HEK293 (cell line): ENCODE results near the gene C19orf73.
A peak's percentile ranks its signal among the peaks of the same experiment; 100 is the strongest.

Experiments used
- GLIS1 ChIP-seq: fragments of 450-650 bp; formaldehyde crosslinking; IDR thresholded peaks from 2 replicates; pipeline ENCODE4 v1.5.1; 2016; ENCODE audit warnings: missing biosample characterization, missing genetic modification characterization
- GLIS2 ChIP-seq: fragments of 450-650 bp; formaldehyde crosslinking; IDR thresholded peaks from 2 replicates; pipeline ENCODE4 v1.5.1; 2016; ENCODE audit warnings: missing biosample characterization, missing genetic modification characterization
- HOXC10 ChIP-seq: sonication (generic); formaldehyde crosslinking; IDR thresholded peaks from 2 replicates; pipeline ENCODE4 v1.8.1; 2023; ENCODE audit warnings: mild to moderate bottlenecking, missing genetic modification reagents
- HOXD13 ChIP-seq: sonication (generic); formaldehyde crosslinking; IDR thresholded peaks from 2 replicates; pipeline ENCODE4 v1.8.0; 2022; ENCODE audit warnings: missing genetic modification reagents, borderline replicate concordance
- PATZ1 ChIP-seq: fragments of 450-650 bp; formaldehyde crosslinking; IDR thresholded peaks from 2 replicates; pipeline ENCODE4 v1.5.1; 2016; ENCODE audit warnings: missing biosample characterization, missing genetic modification characterization
- REPIN1 ChIP-seq: fragments of 450-650 bp; formaldehyde crosslinking; IDR thresholded peaks from 2 replicates; pipeline ENCODE4 v1.5.1; 2017; ENCODE audit warnings: missing biosample characterization, missing genetic modification characterization, low read depth
- SETDB1 ChIP-seq: IDR thresholded peaks from one replicate; pipeline ENCODE4 v1.6.1; 2017; ENCODE audit warnings: mild to moderate bottlenecking, low read length, moderate library complexity, mixed read lengths; ENCODE audit not compliant: insufficient read length
- SP3 ChIP-seq: fragments of 450-650 bp; formaldehyde crosslinking; IDR thresholded peaks from 2 replicates; pipeline ENCODE4 v1.5.1; 2016; ENCODE audit warnings: missing biosample characterization, missing genetic modification characterization
- SP7 ChIP-seq: fragments of 450-650 bp; formaldehyde crosslinking; IDR thresholded peaks from 2 replicates; pipeline ENCODE4 v1.5.1; 2016; ENCODE audit warnings: missing biosample characterization, missing genetic modification characterization
- ZBTB17 ChIP-seq: fragments of 450-650 bp; formaldehyde crosslinking; IDR thresholded peaks from 2 replicates; pipeline ENCODE4 v1.5.1; 2016; ENCODE audit warnings: missing biosample characterization, missing genetic modification characterization
- ZFP3 ChIP-seq: fragments of 450-650 bp; formaldehyde crosslinking; IDR thresholded peaks from 2 replicates; pipeline ENCODE4 v1.5.1; 2016; ENCODE audit warnings: low read depth, missing biosample characterization, missing genetic modification characterization
- ZNF112 ChIP-seq: fragments of 450-650 bp; formaldehyde crosslinking; IDR thresholded peaks from 2 replicates; pipeline ENCODE4 v1.5.0; 2017; ENCODE audit warnings: missing biosample characterization, missing genetic modification characterization
- ZNF121 ChIP-seq: fragments of 450-650 bp; formaldehyde crosslinking; IDR thresholded peaks from 2 replicates; pipeline ENCODE4 v1.5.1; 2016; ENCODE audit warnings: missing biosample characterization, missing genetic modification characterization
- ZNF148 ChIP-seq: fragments of 450-650 bp; formaldehyde crosslinking; IDR thresholded peaks from 2 replicates; pipeline ENCODE4 v1.5.0; 2017; ENCODE audit warnings: missing biosample characterization, missing genetic modification characterization, borderline replicate concordance
- ZNF169 ChIP-seq: fragments of 450-650 bp; formaldehyde crosslinking; IDR thresholded peaks from 2 replicates; pipeline ENCODE4 v1.5.1; 2016; ENCODE audit warnings: missing biosample characterization, missing genetic modification characterization
- ZNF174 ChIP-seq: fragments of 450-650 bp; formaldehyde crosslinking; IDR thresholded peaks from 2 replicates; pipeline ENCODE4 v1.5.0; 2017; ENCODE audit warnings: missing biosample characterization, mild to moderate bottlenecking, missing genetic modification characterization
- ZNF2 ChIP-seq: fragments of 450-650 bp; formaldehyde crosslinking; IDR thresholded peaks from 2 replicates; pipeline ENCODE4 v1.5.1; 2016; ENCODE audit warnings: missing biosample characterization, missing genetic modification characterization
- ZNF335 ChIP-seq: fragments of 450-650 bp; formaldehyde crosslinking; conservative IDR thresholded peaks from 2 replicates; pipeline ENCODE4 v1.5.1; 2016; ENCODE audit warnings: missing biosample characterization, missing genetic modification characterization
- ZNF404 ChIP-seq: fragments of 450-650 bp; formaldehyde crosslinking; IDR thresholded peaks from 2 replicates; pipeline ENCODE4 v1.5.1; 2017; ENCODE audit warnings: missing biosample characterization, missing genetic modification characterization
- ZNF514 ChIP-seq: fragments of 450-650 bp; formaldehyde crosslinking; IDR thresholded peaks from 2 replicates; pipeline ENCODE4 v1.5.1; 2016; ENCODE audit warnings: missing biosample characterization, missing genetic modification characterization
- ZNF530 ChIP-seq: fragments of 450-650 bp; formaldehyde crosslinking; IDR thresholded peaks from 2 replicates; pipeline ENCODE4 v1.5.1; 2016; ENCODE audit warnings: low read depth, missing biosample characterization, missing genetic modification characterization
- ZNF610 ChIP-seq: fragments of 450-650 bp; formaldehyde crosslinking; IDR thresholded peaks from 2 replicates; pipeline ENCODE4 v1.5.1; 2016; ENCODE audit warnings: missing biosample characterization, missing genetic modification characterization, borderline replicate concordance
- ZNF623 ChIP-seq: fragments of 450-650 bp; formaldehyde crosslinking; IDR thresholded peaks from 2 replicates; pipeline ENCODE4 v1.5.1; 2016; ENCODE audit warnings: missing biosample characterization, missing genetic modification characterization
- ZNF624 ChIP-seq: fragments of 450-650 bp; formaldehyde crosslinking; IDR thresholded peaks from 2 replicates; pipeline ENCODE4 v1.5.1; 2017; ENCODE audit warnings: missing biosample characterization, missing genetic modification characterization
- ZNF639 ChIP-seq: fragments of 450-650 bp; formaldehyde crosslinking; IDR thresholded peaks from 2 replicates; pipeline ENCODE4 v1.5.1; 2016; ENCODE audit warnings: missing biosample characterization, missing genetic modification characterization
- ZNF692 ChIP-seq: fragments of 450-650 bp; formaldehyde crosslinking; IDR thresholded peaks from 2 replicates; pipeline ENCODE4 v1.5.1; 2016; ENCODE audit warnings: missing biosample characterization, missing genetic modification characterization
- ZSCAN4 ChIP-seq: fragments of 450-650 bp; formaldehyde crosslinking; IDR thresholded peaks from 2 replicates; pipeline ENCODE4 v1.5.1; 2017; ENCODE audit warnings: missing biosample characterization, missing genetic modification characterization
- TF ChIP-seq, protein P1 (sequence below): fragments of 450-650 bp; formaldehyde crosslinking; IDR thresholded peaks from 2 replicates; pipeline ENCODE4 v1.5.1; 2016; ENCODE audit warnings: missing biosample characterization, missing genetic modification characterization
- TF ChIP-seq, protein P2 (sequence below): fragments of 450-650 bp; formaldehyde crosslinking; IDR thresholded peaks from 2 replicates; pipeline ENCODE4 v1.5.1; 2016; ENCODE audit warnings: missing biosample characterization, missing genetic modification characterization

Gene C19orf73

GRCh38 chr19:49142866-49143335, 24.0 kb upstream of the C19orf73 start (continued):
- TF ChIP-seq ZNF610 (tag by site-specific recombination), result no peak
- no peak for TF ChIP-seq HOXD13
- no peak for TF ChIP-seq ZNF624 (tag by site-specific recombination)
- peak; percentile 63 for TF ChIP-seq GLIS1
- TF ChIP-seq GLIS2 (tag by site-specific recombination), result peak; percentile 91
- peak; percentile 59 for TF ChIP-seq PATZ1 (tag by site-specific recombination)
- no peak for TF ChIP-seq ZNF335
- TF ChIP-seq ZBTB17, result peak; percentile 46; the same call in 1 of the 2 replicates
- TF ChIP-seq ZNF2 (tag by site-specific recombination), result no peak
- no peak for TF ChIP-seq ZNF404
- no peak for TF ChIP-seq ZSCAN4
- TF ChIP-seq, protein P1, sequence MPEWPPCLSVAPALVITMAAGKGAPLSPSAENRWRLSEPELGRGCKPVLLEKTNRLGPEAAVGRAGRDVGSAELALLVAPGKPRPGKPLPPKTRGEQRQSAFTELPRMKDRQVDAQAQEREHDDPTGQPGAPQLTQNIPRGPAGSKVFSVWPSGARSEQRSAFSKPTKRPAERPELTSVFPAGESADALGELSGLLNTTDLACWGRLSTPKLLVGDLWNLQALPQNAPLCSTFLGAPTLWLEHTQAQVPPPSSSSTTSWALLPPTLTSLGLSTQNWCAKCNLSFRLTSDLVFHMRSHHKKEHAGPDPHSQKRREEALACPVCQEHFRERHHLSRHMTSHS (tag by site-specific recombination), result no peak
- TF ChIP-seq REPIN1 (tag by site-specific recombination), result no peak
- TF ChIP-seq SETDB1, result no peak
- no peak for TF ChIP-seq ZNF121
- TF ChIP-seq ZNF112, result no peak
- TF ChIP-seq SP3 (tag by site-specific recombination), result peak; percentile 22; the same call in 1 of the 2 replicates
- TF ChIP-seq ZNF530, result no peak
- TF ChIP-seq, protein P2, sequence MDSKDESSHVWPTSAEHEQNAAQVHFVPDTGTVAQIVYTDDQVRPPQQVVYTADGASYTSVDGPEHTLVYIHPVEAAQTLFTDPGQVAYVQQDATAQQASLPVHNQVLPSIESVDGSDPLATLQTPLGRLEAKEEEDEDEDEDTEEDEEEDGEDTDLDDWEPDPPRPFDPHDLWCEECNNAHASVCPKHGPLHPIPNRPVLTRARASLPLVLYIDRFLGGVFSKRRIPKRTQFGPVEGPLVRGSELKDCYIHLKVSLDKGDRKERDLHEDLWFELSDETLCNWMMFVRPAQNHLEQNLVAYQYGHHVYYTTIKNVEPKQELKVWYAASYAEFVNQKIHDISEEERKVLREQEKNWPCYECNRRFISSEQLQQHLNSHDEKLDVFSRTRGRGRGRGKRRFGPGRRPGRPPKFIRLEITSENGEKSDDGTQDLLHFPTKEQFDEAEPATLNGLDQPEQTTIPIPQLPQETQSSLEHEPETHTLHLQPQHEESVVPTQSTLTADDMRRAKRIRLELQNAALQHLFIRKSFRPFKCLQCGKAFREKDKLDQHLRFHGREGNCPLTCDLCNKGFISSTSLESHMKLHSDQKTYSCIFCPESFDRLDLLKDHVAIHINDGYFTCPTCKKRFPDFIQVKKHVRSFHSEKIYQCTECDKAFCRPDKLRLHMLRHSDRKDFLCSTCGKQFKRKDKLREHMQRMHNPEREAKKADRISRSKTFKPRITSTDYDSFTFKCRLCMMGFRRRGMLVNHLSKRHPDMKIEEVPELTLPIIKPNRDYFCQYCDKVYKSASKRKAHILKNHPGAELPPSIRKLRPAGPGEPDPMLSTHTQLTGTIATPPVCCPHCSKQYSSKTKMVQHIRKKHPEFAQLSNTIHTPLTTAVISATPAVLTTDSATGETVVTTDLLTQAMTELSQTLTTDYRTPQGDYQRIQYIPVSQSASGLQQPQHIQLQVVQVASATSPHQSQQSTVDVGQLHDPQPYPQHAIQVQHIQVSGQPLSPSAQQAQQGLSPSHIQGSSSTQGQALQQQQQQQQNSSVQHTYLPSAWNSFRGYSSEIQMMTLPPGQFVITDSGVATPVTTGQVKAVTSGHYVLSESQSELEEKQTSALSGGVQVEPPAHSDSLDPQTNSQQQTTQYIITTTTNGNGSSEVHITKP (tag by site-specific recombination), result peak; percentile 81; the same call in 1 of the 2 replicates
- no peak for TF ChIP-seq ZNF514 (tag by site-specific recombination)
- no peak for TF ChIP-seq ZNF639 (tag by site-specific recombination)
- TF ChIP-seq SP7, result no peak
- no peak for TF ChIP-seq ZNF623 (tag by site-specific recombination)
- TF ChIP-seq ZFP3 (tag by site-specific recombination), result no peak
- no peak for TF ChIP-seq ZNF169 (tag by site-specific recombination)
- TF ChIP-seq HOXC10 (CRISPR knock-in tag), result no peak
- no peak for TF ChIP-seq ZNF174 (tag by site-specific recombination)
- TF ChIP-seq ZNF692 (tag by site-specific recombination), result no peak
- TF ChIP-seq ZNF148 (tag by site-specific recombination), result no peak
